EL (cell line): ENCODE measurements around the gene CCDC171.

Experiments used
- DNase-seq: peaks from one replicate; pipeline ENCODE4 v3.0.0-alpha.2; 2016

The CCDC171 gene

GRCh38 chr9:16003785-16004184 is 450.9 kb downstream of the CCDC171 start:
- DNase-seq, result no peak

DNA sequence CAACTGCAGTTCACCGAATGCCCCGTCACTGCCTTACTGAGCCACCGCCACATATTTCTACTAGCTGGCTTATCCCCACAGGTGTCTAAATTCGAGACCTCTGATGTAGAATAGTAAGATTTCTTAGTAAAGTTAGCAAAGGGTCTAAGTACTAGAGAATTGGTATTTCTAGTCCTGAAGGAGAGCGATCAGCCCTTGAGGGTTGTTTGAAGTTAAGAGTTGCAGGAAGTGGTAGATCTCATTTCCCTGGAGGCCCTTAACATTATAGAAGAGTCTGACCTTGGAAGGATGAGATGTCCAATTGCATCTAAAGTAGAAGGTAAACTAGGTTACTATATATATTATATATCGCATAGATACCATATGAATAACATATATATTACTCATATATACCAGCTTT is 451.8 kb downstream of the CCDC171 start:
- no peak for DNase-seq

DNA sequence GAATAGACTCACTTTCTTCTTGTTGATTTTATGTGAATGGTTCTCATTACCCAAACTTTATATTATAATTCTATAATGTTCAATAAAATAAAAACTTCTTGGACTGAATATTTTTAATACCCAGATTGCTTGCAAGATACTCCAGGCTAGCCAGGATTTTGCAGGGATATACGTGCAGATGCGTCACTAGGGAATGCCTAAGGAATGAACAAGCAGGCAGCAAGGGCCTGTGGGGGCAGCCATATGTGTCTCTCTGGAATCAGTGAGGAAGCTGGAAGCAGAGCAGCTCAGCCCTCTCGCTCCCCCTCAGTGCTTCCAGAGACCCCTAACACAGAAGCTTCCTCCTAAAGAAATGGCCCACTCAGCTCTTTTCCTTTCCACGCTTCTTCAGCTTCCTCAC is 457.4 kb downstream of the CCDC171 start:
- peak; percentile 58 for DNase-seq

DNA sequence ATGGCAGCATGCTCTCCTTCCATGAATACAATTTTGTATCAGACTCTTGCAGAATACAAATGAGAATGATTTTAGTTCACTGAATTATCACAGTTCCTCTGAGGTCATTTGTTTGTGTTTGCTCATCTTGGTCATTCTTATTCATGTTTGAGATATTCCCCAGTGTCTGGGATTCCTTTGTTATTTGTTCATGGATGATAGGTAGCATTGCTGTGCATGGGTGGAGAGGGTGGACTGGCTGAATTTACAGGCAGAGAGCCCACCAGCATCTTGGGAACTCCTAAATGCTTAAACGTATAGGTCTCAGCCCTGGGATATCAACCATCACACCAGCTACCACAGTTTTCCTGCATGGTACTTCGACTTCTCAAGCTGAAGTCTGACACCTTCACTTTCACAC is 459.8 kb downstream of the CCDC171 start:
- peak; percentile 76 for DNase-seq

- DNase-seq, result no peak
Observed at GRCh38 chr9:16013366-16013765, 460.5 kb downstream of the CCDC171 start.

DNA sequence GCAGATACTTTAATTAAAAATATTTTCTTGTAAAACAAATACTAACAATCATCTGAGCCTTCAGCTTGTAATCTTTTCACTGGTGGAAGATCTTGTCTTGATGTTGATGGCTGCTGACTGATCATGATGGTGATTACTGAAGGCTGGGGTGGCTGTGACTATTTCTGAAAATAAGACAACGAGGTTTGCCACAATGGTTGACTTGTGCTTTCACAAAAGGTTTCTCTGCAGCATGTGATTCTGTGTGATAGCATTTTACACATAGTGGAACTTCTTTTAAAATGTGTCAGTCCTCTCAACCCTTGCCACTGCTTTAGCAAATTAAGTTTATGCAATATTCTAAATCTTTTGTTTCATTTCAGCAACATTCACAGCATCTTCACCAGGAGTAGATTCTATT is 461.0 kb downstream of the CCDC171 start:
- DNase-seq, result no peak

DNA sequence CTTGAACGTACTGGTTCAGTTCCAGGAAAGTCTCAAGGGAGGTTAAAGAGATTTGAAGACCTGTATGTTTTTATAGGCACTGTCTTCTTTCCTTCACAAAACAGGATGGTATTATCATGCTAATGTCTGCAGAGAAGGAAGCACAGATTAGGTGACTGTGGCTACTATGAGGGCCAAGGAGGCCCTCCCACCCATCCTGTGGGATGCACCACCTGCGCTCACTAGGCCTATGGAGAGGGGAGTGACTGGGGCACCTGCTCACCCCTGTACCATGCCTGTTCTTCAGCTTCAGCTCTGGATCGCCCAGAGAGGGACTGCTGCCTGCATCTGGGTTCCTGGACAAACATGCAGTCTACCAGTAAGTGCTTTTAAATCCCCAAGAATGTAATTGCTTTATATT is 469.4 kb downstream of the CCDC171 start:
- no peak for DNase-seq

DNA sequence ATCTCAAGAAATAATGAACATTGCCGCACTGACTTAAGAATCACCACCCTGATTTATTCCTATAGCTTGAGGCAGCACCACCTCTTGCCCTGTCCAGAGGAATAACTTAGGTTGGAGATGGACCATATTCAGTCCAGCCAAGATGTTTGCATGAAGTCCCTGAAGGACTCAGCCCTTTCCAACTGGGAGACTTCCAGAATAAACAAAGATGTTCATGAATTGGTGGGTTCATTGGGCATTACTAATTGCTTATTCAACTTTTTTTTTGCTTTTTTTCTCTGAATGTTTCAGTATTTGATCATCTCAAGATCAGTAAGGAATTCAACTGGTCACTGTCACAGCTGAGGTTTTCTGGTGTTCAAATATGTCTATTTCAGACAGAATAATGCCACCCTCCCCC is 470.6 kb downstream of the CCDC171 start:
- DNase-seq, result peak; percentile 93
